HG03558 (cell line): ENCODE results near the gene KIZ.

Experiments
- ATAC-seq: cut with Tn5 transposase; IDR thresholded peaks from one replicate; pipeline ENCODE4 v1.9.1; 2021; ENCODE audit warnings: moderate number of reproducible peaks; ENCODE audit not compliant: unreplicated experiment; ENCODE audit errors: extremely low read depth

Gene KIZ

DNA sequence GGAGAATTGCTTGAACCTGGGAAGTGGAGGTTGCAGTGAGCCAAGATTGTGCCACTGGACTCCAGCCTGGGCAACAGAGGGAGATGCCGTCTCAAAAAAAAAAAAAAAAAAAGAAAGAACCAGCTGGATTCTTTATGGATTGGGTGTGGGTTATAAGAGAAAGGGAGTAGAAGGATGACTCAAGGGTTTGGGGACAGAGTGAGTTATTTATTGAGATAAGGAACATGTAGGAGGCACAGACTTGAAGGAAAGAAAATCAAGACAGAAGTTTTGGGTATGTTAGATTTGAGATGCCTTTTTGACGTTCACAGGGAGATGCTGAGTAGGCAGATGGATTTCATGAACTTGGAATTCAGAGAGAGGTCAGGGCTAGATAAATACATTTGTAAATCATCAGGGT, 47.6 kb downstream of the KIZ start:
- ATAC-seq = no peak

DNA sequence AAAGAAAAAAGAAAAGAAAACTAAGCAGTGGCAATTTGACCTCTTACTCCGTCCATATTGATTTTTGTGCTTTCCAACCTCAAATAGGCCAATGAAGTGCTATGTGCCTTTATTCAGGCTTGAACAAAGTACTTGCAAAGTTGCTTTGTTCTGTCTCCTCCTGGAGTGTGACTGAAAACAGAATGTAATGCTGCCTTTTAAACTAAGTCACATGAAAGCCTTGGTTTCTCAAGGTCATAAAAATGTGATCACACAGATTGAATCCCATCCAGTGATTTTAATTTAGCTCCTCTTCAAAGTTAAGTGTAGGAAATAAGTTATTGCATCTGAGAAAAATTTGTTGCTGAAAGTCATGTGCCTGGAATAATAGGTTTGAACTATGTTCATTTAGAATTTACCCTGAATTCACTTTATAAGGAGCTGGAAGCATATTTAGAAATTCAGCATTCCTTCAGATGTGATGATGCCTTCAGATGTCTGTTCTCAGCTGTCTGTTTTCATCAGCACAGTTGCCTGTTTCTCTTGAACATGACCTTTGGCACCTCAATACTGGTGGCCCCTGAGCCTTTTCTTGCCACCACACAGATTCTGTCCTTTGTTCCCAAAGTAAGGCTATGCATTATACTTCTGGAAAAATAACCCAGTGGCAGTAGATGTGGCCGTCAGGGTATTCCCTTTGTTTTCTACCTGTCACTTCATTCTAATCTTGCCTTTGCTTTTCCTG, 48.8 kb downstream of the KIZ start:
- ATAC-seq = no peak

DNA sequence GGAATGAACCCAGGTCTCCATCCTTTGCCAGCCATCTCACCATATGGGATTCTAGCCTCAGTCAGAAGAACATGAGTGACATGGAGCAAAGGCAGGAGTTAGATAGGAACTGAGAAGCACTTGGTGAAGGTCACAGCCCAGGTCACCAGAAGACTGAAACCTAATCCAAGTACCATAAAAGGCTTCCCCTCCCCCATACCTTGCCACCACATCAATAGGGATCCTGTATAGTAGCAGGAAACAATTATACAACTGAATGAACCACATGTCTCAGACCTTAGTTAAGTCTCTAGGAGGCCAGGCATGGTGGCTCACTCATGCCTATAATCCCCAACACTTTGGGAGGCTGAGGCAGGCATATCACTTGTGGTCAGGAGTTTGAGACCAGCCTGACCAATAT, 49.6 kb downstream of the KIZ start:
- no peak for ATAC-seq

DNA sequence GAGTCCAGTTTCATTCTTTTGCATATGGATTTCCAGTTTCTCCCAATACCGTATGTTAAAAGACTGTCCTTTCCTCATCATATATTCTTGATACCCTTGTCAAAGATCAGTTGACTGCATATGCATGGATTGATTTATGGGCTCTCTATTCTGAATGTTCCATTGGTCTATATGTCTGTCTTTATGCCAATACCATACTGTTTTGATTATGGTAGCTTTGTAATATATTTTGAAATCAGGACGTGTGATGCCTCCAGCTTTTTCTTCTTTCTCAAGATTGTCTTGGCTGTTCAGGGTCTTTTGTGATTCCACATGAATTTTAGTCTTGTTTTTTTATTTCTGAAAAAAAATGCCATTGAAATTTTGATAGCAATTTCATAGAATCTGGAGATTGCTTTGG, 51.9 kb downstream of the KIZ start:
- no peak for ATAC-seq

DNA sequence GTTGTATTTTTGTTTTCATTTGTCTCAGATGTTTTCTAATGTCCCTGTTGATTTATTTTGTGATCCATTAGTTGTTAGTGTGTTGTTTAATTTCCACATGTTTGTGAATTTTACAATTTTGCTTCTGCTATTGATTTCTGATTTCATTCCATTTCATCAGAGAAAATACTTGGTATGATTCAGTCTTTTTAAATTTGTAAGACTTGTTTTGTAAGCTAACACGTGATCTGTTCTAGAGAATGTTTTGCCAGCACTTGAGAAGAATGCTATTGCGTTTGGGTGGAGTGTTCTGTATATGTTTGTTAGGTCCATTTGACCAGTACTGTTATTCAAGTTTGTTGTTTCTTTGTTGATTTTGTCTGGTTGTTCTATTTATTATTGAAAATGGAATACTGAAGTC, 53.9 kb downstream of the KIZ start:
- no peak for ATAC-seq

DNA sequence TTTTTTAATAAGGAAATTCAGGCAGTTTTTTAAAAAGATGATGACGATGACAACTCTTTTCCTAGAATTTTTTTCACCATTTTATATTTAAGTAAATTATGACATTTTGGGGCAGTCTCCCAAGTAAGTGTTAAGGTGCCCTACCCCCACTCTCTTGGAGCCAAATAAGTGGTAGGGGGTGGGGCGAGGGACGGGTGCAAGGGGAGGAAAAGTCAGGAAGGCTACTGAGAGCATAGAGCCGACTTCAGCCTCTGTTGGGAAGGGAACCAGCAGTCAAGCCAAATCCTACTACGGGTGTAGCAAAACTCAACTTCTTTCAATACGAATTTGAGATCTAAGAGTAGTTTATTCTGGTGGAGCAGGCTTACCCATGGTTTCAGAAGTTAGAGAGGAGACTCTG, 54.4 kb downstream of the KIZ start:
- ATAC-seq = no peak

DNA sequence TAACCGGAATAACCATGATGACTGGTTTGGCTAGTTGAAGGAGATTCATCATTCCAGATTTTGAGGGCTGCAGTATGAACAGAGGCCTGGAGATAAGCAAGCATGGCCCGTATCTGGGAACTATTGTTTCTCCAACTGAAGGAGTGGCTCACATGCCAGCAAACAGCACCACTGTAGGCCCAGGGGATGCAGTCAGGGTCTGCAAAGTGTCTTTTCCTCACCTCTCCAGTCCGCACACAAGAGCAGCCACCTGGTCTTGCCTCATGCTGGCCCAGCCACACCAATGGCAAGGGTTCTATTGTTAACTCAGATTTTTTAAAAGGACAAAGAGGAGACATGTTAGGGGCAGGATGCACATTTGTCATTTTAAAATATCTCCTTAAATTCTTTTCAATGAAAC, 55.1 kb downstream of the KIZ start:
- ATAC-seq = no peak

DNA sequence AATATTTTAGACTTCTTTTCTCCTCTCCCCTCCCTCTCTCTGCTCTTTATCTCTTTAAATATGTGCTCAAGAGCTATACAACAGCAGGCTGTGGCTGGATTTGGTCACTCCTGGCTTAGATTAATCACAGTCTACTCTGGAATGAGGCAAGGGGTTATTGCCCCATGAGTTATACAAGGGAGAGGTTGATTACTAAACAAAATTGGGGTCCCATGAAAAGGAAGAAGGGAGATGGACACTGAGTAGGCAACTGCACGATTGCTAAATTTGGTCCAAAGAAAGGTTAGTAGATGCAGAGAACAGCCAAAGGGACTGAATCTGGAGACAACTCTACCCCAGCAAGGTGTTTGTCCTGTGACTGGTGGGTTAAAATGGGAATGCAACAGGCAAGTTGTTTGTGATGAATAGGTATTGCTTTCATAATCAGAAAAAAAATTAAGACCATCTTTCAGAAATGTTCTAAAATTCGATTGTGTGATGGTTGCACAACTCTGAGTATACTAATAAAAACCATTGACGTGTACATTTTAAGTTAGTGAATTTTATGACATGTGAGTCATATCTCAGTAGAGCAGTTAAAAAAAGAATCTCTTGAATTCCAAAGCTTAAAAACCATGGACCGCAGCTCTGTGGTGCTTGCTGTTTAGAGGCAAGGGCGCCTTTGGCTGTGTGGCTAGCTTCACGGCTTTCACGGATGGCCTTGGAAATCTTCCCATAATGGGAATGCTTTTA, 57.1 kb downstream of the KIZ start:
- no peak for ATAC-seq

DNA sequence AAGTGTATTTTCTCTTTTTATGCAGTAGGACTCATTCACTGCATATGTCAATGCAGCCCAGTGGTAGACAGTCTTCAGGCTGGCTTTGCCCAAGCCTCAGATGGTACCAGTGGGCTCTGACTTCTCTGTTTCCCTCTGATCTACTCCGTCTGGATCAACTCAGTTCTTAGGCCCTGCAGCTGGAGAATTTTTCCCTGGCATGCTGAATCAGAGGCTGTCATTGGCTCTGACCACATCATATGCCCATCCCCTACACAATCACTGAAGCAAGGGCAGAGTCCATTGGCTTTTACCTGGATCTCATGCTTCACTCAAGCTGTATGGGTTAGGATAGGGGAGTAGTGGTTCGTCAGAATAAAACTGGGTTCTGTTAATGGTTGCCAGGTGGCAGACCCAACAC, 57.8 kb downstream of the KIZ start:
- ATAC-seq = no peak

DNA sequence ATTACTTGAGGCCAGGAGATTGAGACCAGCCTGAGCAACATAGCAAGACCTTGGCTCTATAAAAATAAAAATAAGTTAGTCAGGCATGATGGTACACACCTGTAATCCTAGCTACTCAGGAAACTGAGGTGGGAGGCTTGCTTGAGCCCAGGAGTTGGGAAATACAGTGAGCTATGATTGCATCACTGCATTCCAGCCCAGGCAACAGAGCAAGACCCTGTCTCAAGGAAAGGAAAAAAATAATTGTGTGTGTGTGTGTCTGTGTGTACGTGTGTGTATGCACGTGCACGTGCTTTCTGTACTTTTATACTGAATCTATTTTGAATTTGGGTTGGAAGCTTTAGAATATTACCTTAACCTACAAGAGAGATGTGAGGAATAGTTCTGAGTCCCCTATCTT, 58.9 kb downstream of the KIZ start:
- no peak for ATAC-seq

DNA sequence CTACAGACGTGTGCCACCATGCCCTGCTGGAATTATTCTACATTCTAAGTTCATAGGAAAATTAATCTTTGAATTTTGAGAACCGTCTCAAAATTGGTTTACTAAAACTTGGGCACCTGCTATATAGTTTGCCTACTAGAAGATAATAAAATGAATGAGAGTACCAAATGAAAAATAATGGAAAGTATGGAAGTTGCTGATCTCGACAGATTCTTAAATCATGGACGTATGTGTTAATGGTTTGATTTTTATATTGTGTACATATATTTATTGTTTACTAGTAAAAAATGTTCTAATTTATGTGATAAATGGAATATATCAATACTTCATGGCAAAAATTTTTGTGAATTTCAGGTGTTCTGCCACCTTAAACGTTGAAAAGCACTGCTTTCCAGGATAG, 60.0 kb downstream of the KIZ start:
- ATAC-seq = no peak

DNA sequence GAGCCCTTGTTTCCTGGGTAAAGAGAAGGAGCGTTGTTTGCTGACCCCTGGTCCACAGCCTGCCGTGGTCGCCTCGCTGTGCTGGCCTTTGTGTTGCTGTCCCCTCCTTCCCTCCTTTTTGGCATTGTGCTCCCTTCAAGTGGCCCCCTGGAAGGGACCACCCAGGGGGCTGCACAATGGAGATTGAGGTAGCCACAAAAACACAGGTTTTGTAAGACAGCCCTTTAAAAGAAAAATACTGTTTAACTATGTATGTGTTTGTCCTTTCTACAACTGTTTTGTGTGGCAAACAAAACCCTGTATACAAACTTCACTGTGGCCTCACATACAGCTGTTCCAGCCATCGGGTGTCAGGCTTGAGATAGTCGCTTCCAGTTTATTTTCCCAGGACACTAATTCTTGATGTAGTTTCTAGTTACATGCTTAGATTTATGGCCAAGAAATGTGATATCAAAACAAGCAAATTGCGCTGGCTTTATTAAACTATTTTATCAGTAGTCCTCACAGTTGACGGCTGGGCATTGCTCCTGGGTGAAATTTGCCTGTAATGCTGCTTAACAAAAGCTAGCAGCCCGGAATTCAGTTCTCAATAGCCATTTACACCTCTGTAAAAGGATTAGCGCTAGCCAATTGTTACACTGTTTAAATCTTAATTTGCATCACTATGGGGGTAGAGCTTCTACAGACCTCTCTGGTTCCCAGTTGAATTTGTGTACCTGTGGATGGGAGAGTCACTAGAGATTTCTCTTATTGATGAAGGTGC, 64.1 kb downstream of the KIZ start:
- ATAC-seq = no peak

DNA sequence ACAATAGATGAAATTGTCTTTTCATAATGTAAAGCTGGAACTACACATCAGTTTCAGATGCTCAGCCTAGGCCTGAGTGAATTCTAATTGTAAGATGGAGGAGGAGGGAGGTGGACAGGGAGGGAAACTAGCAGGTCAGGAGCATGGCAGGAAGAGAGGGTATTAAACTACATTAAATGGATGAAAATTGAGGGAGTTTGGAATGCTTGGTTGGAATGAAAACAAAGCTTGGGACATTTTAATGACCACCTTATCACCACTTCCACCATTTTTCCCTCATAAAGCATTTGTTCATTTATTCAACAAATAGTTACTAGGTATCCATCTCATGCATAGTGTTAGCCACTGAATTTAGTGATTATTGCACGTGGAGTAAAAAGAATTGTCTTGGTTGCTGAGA, 65.0 kb downstream of the KIZ start:
- no peak for ATAC-seq

DNA sequence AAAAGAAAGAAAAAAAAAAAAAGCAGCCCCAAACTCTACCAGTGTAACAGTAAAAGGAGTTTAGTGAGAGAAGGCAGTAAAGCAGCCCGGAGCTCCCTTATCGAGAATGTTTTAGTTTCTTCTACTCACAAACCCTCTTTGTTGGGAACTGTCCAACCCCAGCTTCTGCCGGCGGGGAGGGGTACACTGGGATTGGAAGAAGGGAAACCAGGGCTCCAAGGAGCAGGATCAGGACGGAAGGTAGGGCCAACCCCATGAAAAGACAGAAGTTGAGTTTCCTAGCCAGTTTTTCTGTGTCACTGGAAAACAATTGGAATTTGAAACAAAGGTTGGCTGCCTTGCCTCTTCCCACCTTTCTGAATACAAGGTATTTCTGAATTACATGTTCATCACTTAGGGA, 66.0 kb downstream of the KIZ start:
- ATAC-seq = no peak

DNA sequence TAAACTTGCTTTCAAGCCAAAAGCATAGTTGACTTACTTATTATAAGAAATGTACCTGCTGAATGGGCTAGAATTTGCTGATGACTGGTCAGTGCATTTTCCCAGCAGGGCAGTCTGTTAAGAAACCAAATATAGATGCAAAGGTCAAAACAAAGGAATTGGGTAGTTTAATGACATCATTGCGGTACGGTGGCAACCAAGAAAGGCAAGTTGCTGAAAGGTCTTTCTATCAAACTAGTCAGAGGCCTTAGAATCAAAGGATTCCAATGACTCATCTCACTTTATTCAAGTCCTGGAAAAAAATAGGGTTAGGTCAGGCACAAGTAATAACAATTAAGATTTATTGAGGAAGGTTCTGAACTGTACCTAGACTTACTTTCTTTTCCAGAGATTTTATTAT, 76.4 kb downstream of the KIZ start:
- no peak for ATAC-seq

DNA sequence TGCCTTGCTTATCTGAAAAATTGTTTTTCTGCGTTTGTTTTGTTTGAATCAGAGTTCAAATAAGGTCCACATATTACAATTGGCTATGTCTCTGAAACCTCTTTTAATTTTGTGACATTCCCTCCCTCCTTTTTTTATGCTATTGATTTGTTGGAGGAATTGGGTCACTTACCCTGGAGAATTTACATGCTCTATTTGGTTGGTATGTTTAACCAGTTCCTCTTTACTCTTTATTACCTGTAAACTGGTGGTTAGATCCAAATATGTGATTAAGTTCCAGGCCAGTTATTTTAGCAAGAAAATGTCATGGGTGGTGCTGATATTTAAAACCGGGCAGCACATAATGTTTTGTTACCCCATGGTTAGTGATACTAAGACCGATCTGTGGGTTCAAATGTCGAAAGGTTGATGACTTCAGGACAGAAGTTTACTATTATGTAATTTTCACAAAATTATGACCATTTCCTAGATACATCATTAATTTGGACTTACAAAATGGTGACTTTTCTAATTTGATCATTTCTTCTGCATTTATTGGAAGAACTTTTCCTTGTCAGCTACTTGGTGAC, 77.3 kb downstream of the KIZ start:
- ATAC-seq = no peak

DNA sequence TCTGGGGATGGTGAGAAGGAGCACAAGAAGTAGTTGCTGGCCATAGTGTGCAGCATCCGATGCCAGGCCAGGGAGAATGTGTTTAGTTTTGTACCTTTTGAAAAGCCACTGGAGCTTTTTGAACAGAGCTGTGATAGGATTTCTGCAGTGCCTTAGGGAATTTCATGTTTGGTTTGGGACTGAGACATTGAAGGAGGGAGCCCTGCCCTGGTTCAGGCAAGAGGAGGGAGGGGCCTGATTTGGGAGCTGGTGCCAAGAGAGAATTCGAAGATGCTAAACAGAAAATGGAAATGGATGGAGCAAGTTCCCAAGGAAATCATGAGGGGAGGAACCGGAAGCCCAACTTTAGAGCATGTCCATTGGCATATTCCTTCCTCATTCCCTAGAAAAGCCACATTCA, 80.7 kb downstream of the KIZ start:
- ATAC-seq = no peak

DNA sequence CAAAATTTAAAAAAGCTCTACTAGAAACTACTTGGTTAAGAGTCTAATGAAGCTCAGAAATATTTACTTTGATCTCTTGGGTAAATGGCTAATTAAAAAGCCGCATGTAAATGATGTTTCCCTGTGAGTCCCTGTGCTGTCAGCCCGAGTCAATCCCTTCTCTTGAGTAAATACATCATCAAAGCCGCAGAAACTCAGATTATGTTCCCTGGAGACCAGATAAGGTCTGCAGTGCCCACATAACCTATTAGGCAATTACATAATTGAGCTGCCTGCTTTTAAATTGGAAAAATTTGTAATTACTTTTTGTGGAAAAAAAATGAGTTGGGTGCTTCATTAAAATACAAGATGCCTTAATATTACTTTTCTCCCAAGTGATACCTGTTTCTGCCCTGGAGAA, 83.1 kb downstream of the KIZ start:
- ATAC-seq = no peak

DNA sequence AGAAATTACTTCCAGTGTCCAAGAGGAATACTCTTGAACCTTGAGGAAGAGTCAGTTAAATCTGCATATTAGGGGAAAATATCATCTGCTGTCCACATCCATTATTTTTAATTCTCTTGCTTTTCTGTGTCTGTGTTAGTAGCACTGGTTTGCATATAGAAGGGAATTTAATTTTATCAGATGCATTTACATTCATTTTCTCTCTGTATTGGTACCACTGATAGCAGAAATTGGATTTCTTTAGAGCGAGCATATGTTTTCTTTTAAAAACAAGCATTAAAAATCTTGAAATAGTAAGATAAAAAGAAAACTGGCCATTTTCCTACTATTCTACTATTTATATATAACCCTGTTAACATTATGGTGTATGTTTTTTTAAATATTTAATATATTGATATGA, 83.8 kb downstream of the KIZ start:
- ATAC-seq = no peak

DNA sequence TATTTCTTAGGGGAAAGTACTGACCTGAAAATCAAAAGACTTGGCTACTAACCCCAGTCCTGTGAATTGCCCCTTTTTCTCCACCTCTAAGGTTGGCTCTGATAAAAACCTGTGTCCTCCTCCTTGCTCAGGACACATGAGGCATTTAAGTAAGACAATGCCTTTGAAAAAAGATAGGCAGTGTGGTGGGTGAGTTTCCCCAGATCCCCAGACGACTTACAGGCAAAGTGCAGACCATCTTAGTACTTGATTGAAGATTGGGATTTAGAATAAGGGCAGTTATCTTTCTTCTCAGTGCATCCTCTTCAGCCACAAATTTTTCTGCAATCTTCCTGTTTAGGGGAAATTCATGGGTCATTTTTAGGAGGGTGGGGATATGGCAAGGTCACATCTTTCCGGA, 87.8 kb downstream of the KIZ start:
- no peak for ATAC-seq

DNA sequence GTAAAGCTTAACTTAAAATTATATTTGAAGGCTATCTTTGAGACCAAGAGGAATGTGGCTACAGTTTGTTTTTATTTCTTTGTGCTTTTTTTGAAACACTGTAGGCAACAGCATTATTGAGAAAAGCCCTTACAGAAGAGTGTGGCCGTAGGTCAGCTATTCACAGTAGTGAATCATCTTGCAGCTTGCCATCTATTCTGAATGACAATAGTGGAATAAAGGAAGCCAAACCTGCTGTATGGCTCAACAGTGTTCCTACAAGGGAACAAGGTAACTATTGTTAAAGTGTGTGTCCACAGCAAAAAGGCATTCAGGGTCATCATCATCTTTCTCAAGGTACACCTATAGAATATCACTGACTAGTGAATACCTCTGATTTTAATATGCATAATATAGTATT, 88.5 kb downstream of the KIZ start:
- ATAC-seq = no peak
